Lower leg skin (tissue), 4 donors: ENCODE results near the gene RPL37A. TPM values are rescaled to one million over a fixed set of nuclear protein-coding genes. Genes with fewer than 3 reads are reported as not detected.

ENCODE experiments used
- DNase-seq, 2 donors: peaks; one replicate each; pipeline ENCODE4 v3.0.0-alpha.2; 2019; ENCODE audit warnings: low spot score in 2 of 2
- H3K4me3 ChIP-seq: fragments of 200-600 bp; sonication (generic); 2 replicates; pipeline ENCODE4 v1.5.1; 2017; ENCODE audit warnings: mild to moderate bottlenecking, low read depth; ENCODE audit not compliant: poor library complexity, severe bottlenecking
- CTCF ChIP-seq, 3 donors: fragments of 450-650 bp; IDR thresholded peaks; one replicate each; pipeline ENCODE4 v1.5.1; 2016; ENCODE audit warnings: antibody characterized with exemption in 3 of 3, mild to moderate bottlenecking in 3 of 3, moderate library complexity in 2 of 3
- POLR2A ChIP-seq, 2 donors: fragments of 450-650 bp; IDR thresholded peaks; one replicate each; pipeline ENCODE4 v1.6.1; 2016 to 2017; ENCODE audit warnings: antibody characterized with exemption in 2 of 2, mild to moderate bottlenecking in 1 of 2, moderate library complexity in 1 of 2
- WGBS, 2 donors: methylation state at CpG; one replicate each; pipeline ENCODE4 v1.1.5; 2018; 5-methylcytosine and 5-hydroxymethylcytosine counted together
- intact Hi-C: fragments of 100-400 bp; cut with DNase I; formaldehyde crosslinking; loops from one replicate; pipeline ENCODE4 v1.15.0; 2023; ENCODE audit warnings: low total_unique reads
- total RNA-seq, 4 donors: library from RNA; depleted of rRNA; stranded (reverse); fragments of >200 nt; gene quantifications; one replicate each; pipeline ENCODE4 v1.1.0, GENCODE V29; 2016

RPL37A gene
- total RNA-seq, 4 donors from 2014 or later = 1,765 to 2,628 (median 2,029) TPM

- peak in 1 of 2 donors; percentile 58 for DNase-seq
- WGBS, 2 donors = 94 to 97% methylated on average over 4 of the region's 4 CpGs
- TF ChIP-seq CTCF (IDR thresholded peaks at IDR 0.05) (no peak), POLR2A (IDR thresholded peaks at IDR 0.05) (no peak)
- intact Hi-C loops = no loop called here
- H3K4me3 ChIP-seq = no peak overlapping the region
Observed at GRCh38 chr2:216539120-216539519, 40.5 kb downstream of the RPL37A start.

- intact Hi-C loops = no loop called here
- no peak overlapping the region for H3K4me3 ChIP-seq
- no peak for TF ChIP-seq CTCF (IDR thresholded peaks at IDR 0.05)
- TF ChIP-seq POLR2A (IDR thresholded peaks at IDR 0.05) = no peak
- 29 to 35% methylated on average over 4 of the region's 4 CpGs for WGBS, 2 donors
- peak; percentile 53 to 88 for DNase-seq
Observed at GRCh38 chr2:216539791-216540241, 41.2 kb downstream of the RPL37A start.

- intact Hi-C loops = no loop called here
- peak in 1 of 2 donors; percentile 71 for DNase-seq
- TF ChIP-seq CTCF (IDR thresholded peaks at IDR 0.05) (no peak), POLR2A (IDR thresholded peaks at IDR 0.05) (no peak)
- H3K4me3 ChIP-seq = no peak overlapping the region
- whole genome bisulfite sequencing, 2 donors = 40 to 62% methylated on average over 6 of the region's 6 CpGs
Observed at GRCh38 chr2:216540920-216541319, 42.3 kb downstream of the RPL37A start.

- intact Hi-C loops = no loop called here
- DNase-seq = peak in 1 of 2 donors; percentile 32
- 79 to 80% methylated on average over 3 of the region's 3 CpGs for WGBS, 2 donors
- no peak overlapping the region for H3K4me3 ChIP-seq
- TF ChIP-seq CTCF (IDR thresholded peaks at IDR 0.05) = no peak
- no peak for TF ChIP-seq POLR2A (IDR thresholded peaks at IDR 0.05)
Observed at GRCh38 chr2:216541505-216541904, 42.9 kb downstream of the RPL37A start.

GRCh38 chr2:216545359-216545758, 46.7 kb downstream of the RPL37A start:
- WGBS, 2 donors = 72 to 76% methylated on average over 4 of the region's 4 CpGs
- TF ChIP-seq POLR2A (IDR thresholded peaks at IDR 0.05) = no peak
- no peak overlapping the region for H3K4me3 ChIP-seq
- intact Hi-C loops = no loop called here
- peak; percentile 20 to 58 for DNase-seq

GRCh38 chr2:216546241-216546640, 47.6 kb downstream of the RPL37A start:
- H3K4me3 ChIP-seq = no peak overlapping the region
- DNase-seq = no peak
- WGBS, 2 donors = 66 to 74% methylated on average over 3 of the region's 3 CpGs
- no peak for TF ChIP-seq CTCF (IDR thresholded peaks at IDR 0.05)
- TF ChIP-seq POLR2A (IDR thresholded peaks at IDR 0.05) = no peak
- intact Hi-C loops = no loop called here
